AG09319 (cell line): Measurements from ENCODE around the gene GPR27.

Experiments used
- DNase-seq: peaks from one replicate; pipeline ENCODE4 v3.0.0-alpha.2; 2010; ENCODE audit warnings: low read depth; ENCODE audit errors: extremely low read depth
- CTCF ChIP-seq: IDR thresholded peaks from 2 replicates; pipeline ENCODE4 v1.5.1; 2011; ENCODE audit warnings: low read depth, mild to moderate bottlenecking, inconsistent platforms, low read length, moderate library complexity

Gene GPR27

GRCh38 chr3:71754610-71755253 lies 1.1 kb downstream of the GPR27 start:
- no peak for TF ChIP-seq CTCF
- DNase-seq, result no peak

GRCh38 chr3:71758091-71758490 lies 4.4 kb downstream of the GPR27 start:
- no peak for DNase-seq
- TF ChIP-seq CTCF, result no peak

GRCh38 chr3:71759401-71759800 lies 5.7 kb downstream of the GPR27 start:
- no peak for TF ChIP-seq CTCF
- DNase-seq, result no peak

GRCh38 chr3:71760140-71760539 lies 6.5 kb downstream of the GPR27 start:
- DNase-seq, result no peak
- no peak for TF ChIP-seq CTCF

GRCh38 chr3:71763426-71763825 lies 9.8 kb downstream of the GPR27 start:
- TF ChIP-seq CTCF, result no peak

GRCh38 chr3:71771126-71771525 lies 17.5 kb downstream of the GPR27 start:
- no peak for TF ChIP-seq CTCF
- DNase-seq, result no peak

More at GRCh38 chr3:71763426-71763825, 9.8 kb downstream of the GPR27 start:
- DNase-seq, result no peak

- no peak for DNase-seq
- no peak for TF ChIP-seq CTCF
These were observed 18.2 kb downstream of the GPR27 start for GRCh38 chr3:71771884-71772283.
